SK-N-SH (cell line): ENCODE measurements around the gene ARFGAP1. TPM values are rescaled to one million over a fixed set of nuclear protein-coding genes. Genes with fewer than 3 reads are reported as not detected.

ENCODE experiments used
- CTCF ChIA-PET: fragments of 300-600, 350-600 bp; formaldehyde crosslinking; extraction: SDS; loops from one replicate; lab custom pipeline; 2021; lab: Yijun Ruan, JAX
- POLR2A ChIA-PET: fragments of 350-600 bp; sonication (Branson Sonifier 250); formaldehyde crosslinking; extraction: SDS; loops from one replicate; lab custom pipeline; 2020; ENCODE audit warnings: antibody characterized with exemption, inconsistent platforms; lab: Yijun Ruan, JAX
- DNase-seq: peaks from one replicate; pipeline ENCODE4 v3.0.0; 2012
- H2AFZ ChIP-seq: fragments of 200-600 bp; sonication (generic); 2 replicates; pipeline ENCODE4 v1.8.1; 2016; ENCODE audit warnings: antibody characterized with exemption, mild to moderate bottlenecking, low read depth
- H3F3A ChIP-seq: fragments of 200-600 bp; sonication (generic); replicated peaks from 2 replicates; pipeline ENCODE3; 2016; ENCODE audit warnings: antibody characterized with exemption, mild to moderate bottlenecking; ENCODE audit not compliant: insufficient read depth
- H3K27ac ChIP-seq, 2 experiments: fragments of 200-500 bp in 1 of 2; fragments of 200-600 bp in 1 of 2; sonication (Bioruptor generic) in 1 of 2; sonication (generic), shearing (Covaris generic) in 1 of 2; 2 replicates each; pipeline versions ENCODE4 v1.5.1 to v1.6.1; 2014 to 2016; ENCODE audit warnings: low read depth in 2 of 2, inconsistent platforms in 1 of 2, low read length in 1 of 2, mild to moderate bottlenecking in 1 of 2, mixed read lengths in 1 of 2
- H3K27me3 ChIP-seq: fragments of 200-600 bp; sonication (generic), shearing (Covaris generic); 2 replicates; pipeline ENCODE4 v1.6.1; 2016; ENCODE audit warnings: mixed run types; ENCODE audit not compliant: insufficient read depth
- H3K36me3 ChIP-seq, 2 experiments: fragments of 200-500 bp in 1 of 2; fragments of 200-600 bp in 1 of 2; sonication (Bioruptor generic) in 1 of 2; sonication (generic) in 1 of 2; replicated peaks in 1 of 2; 2 replicates each; pipeline versions ENCODE3 to v1.5.1; 2014 to 2016; ENCODE audit warnings: low read length in 1 of 2, mild to moderate bottlenecking in 1 of 2; ENCODE audit not compliant: insufficient read depth in 2 of 2, control insufficient read depth in 1 of 2
- H3K4me1 ChIP-seq, 2 experiments: fragments of 200-500 bp in 1 of 2; fragments of 200-600 bp in 1 of 2; sonication (Bioruptor generic) in 1 of 2; sonication (generic), shearing (Covaris generic) in 1 of 2; 2 replicates each; pipeline versions ENCODE4 v1.5.1 to v1.6.1; 2014 to 2016; ENCODE audit warnings: low read depth in 1 of 2, low read length in 1 of 2, mixed run types in 1 of 2; ENCODE audit not compliant: insufficient read depth in 2 of 2, control insufficient read depth in 1 of 2
- H3K4me2 ChIP-seq: fragments of 200-600 bp; sonication (generic), shearing (Covaris generic); 2 replicates; pipeline ENCODE4 v1.6.1; 2017; ENCODE audit warnings: mixed run types
- H3K4me3 ChIP-seq, 2 experiments: fragments of 200-500 bp in 1 of 2; fragments of 200-600 bp in 1 of 2; sonication (Bioruptor generic) in 1 of 2; sonication (generic), shearing (Covaris generic) in 1 of 2; 2 replicates each; pipeline versions ENCODE4 v1.5.1 to v1.8.1; 2014 to 2016; ENCODE audit warnings: low read depth in 2 of 2, inconsistent platforms in 1 of 2, low read length in 1 of 2, mild to moderate bottlenecking in 1 of 2, mixed read lengths in 1 of 2, moderate library complexity in 1 of 2
- H3K79me2 ChIP-seq: fragments of 200-600 bp; sonication (generic); 2 replicates; pipeline ENCODE4 v1.8.1; 2017; ENCODE audit warnings: mild to moderate bottlenecking; ENCODE audit not compliant: insufficient read depth
- H3K9ac ChIP-seq: fragments of 200-600 bp; sonication (generic); 2 replicates; pipeline ENCODE4 v1.6.1; 2017; ENCODE audit warnings: mixed run types
- H3K9me2 ChIP-seq: fragments of 200-600 bp; sonication (generic); 2 replicates; pipeline ENCODE4 v1.6.1; 2017; ENCODE audit warnings: mixed run types
- H3K9me3 ChIP-seq: fragments of 200-600 bp; sonication (generic); 2 replicates; pipeline ENCODE4 v1.6.1; 2017; ENCODE audit warnings: mixed run types, mild to moderate bottlenecking, moderate library complexity
- H4K20me1 ChIP-seq: fragments of 200-600 bp; sonication (generic); 2 replicates; pipeline ENCODE4 v1.6.1; 2017; ENCODE audit warnings: mild to moderate bottlenecking, mixed run types; ENCODE audit not compliant: insufficient read depth
- CHD2 ChIP-seq: fragments of 150-350 bp; IDR thresholded peaks from 2 replicates; pipeline ENCODE4 v1.6.1; 2018; ENCODE audit warnings: low read length; ENCODE audit not compliant: partially characterized antibody
- CTCF ChIP-seq: fragments of 200-600 bp; sonication (generic); IDR thresholded peaks from 2 replicates; pipeline ENCODE4 v1.6.1; 2017; ENCODE audit warnings: antibody characterized with exemption, mild to moderate bottlenecking, moderate library complexity
- ELF1 ChIP-seq: IDR thresholded peaks from 2 replicates; pipeline ENCODE4 v1.4.0; 2012
- EZH2phosphoT487 ChIP-seq: fragments of 200-600 bp; sonication (generic); IDR thresholded peaks from 2 replicates; pipeline ENCODE4 v1.6.1; 2017; ENCODE audit warnings: low read depth, mixed run types, mild to moderate bottlenecking, antibody characterized with exemption, moderate library complexity, borderline replicate concordance
- FOSL2 ChIP-seq: IDR thresholded peaks from 2 replicates; pipeline ENCODE4 v1.4.0; 2012; ENCODE audit warnings: low read depth, mild to moderate bottlenecking, moderate library complexity, borderline replicate concordance
- GABPA ChIP-seq: IDR thresholded peaks from 2 replicates; pipeline ENCODE4 v1.4.0; 2012; ENCODE audit warnings: low read depth, mild to moderate bottlenecking
- GATA2 ChIP-seq: sonication (generic); formaldehyde crosslinking; IDR thresholded peaks from 2 replicates; pipeline ENCODE4 v1.5.0; 2020; ENCODE audit warnings: mild to moderate bottlenecking, missing genetic modification reagents
- JUND ChIP-seq: IDR thresholded peaks from 2 replicates; pipeline ENCODE4 v1.4.0; 2012
- MAX ChIP-seq: IDR thresholded peaks from 2 replicates; pipeline ENCODE4 v1.4.0; 2012; ENCODE audit warnings: low read depth
- MXI1 ChIP-seq: IDR thresholded peaks from 2 replicates; pipeline ENCODE4 v1.6.1; 2012; ENCODE audit warnings: mild to moderate bottlenecking, low read depth, low read length, improper control_type of control experiment
- NRF1 ChIP-seq: IDR thresholded peaks from 2 replicates; pipeline ENCODE4 v1.6.1; 2012; ENCODE audit warnings: low read depth, mild to moderate bottlenecking, low read length
- RAD21 ChIP-seq: IDR thresholded peaks from 2 replicates; pipeline ENCODE4 v1.6.1; 2012; ENCODE audit warnings: mild to moderate bottlenecking, low read length
- REST ChIP-seq: IDR thresholded peaks from 2 replicates; pipeline ENCODE4 v1.6.1; 2012; ENCODE audit warnings: mild to moderate bottlenecking, low read depth, low read length, moderate library complexity
- RFX5 ChIP-seq: IDR thresholded peaks from 2 replicates; pipeline ENCODE4 v1.6.1; 2012; ENCODE audit warnings: mild to moderate bottlenecking, improper control_type of control experiment, low read length
- SIN3A ChIP-seq: IDR thresholded peaks from 2 replicates; pipeline ENCODE4 v1.6.1; 2012; ENCODE audit warnings: low read depth, mild to moderate bottlenecking, low read length, moderate library complexity, borderline replicate concordance
- TCF12 ChIP-seq: IDR thresholded peaks from 2 replicates; pipeline ENCODE4 v1.4.0; 2012
- TEAD4 ChIP-seq: IDR thresholded peaks from 2 replicates; pipeline ENCODE4 v1.4.0; 2012; ENCODE audit warnings: mild to moderate bottlenecking, borderline replicate concordance; ENCODE audit not compliant: insufficient read depth
- USF1 ChIP-seq: IDR thresholded peaks from 2 replicates; pipeline ENCODE4 v1.4.0; 2012; ENCODE audit warnings: low read depth, borderline replicate concordance
- WGBS: methylation state at CpG from one replicate; pipeline ENCODE4 v1.1.6; 2017; ENCODE audit warnings: low lambda C conversion rate; 5-methylcytosine and 5-hydroxymethylcytosine counted together
- polyA plus RNA-seq, 3 experiments: library from polyadenylated mRNA; depleted of rRNA; stranded (reverse); fragments of >200 nt; gene quantifications; 2 replicates each; pipeline ENCODE4 v1.2.3, GENCODE V29; 2012

Gene ARFGAP1
- polyA plus RNA-seq, 1 of the 3 experiments (the other 2 are of a cell fraction) = 72.7 TPM

- Histone ChIP-seq H3K27me3 (no peaks in the 10 kb centered on the region), H3K4me3 (no peak overlapping the region), H3K9me2 (no peaks in the 10 kb centered on the region), H3K36me3 (no peaks in the 10 kb centered on the region), H3K9me3 (no peaks in the 10 kb centered on the region; the same call in 1 of the 2 replicates), H3K79me2 (no peaks in the 10 kb centered on the region), H3K9ac (no peak overlapping the region), H3F3A (no peaks in the 10 kb centered on the region), H4K20me1 (no peaks in the 10 kb centered on the region), H3K4me2 (no peak overlapping the region), H3K27ac (no peak overlapping the region), H2AFZ (no peak overlapping the region), H3K4me1 (peaks cover 0 to 5% of the 10 kb centered on the region in 2 experiments; a peak in 1 of 4 replicates)
- POLR2A ChIA-PET = no interaction called here
- TF ChIP-seq FOSL2 = no peak
- TF ChIP-seq EZH2phosphoT487 = no peak
- TF ChIP-seq NRF1 = no peak
- TF ChIP-seq TEAD4 = no peak
- TF ChIP-seq GATA2 (CRISPR knock-in tag) = no peak
- TF ChIP-seq GABPA = no peak
- no peak for TF ChIP-seq ELF1
- no peak for TF ChIP-seq RAD21
- DNase-seq = no peak
- WGBS = 20% methylated on average over 1 of the region's 35 CpGs
- CTCF ChIA-PET = interaction anchor here (1.3 to 10.4 kb wide), 6 partner anchors 11 to 74 kb away, joined by 3 to 460 read pairs (median 38); partner anchors contain the start of genes CHRNA4 and COL20A1
These were observed 34.3 kb downstream of the ARFGAP1 start for GRCh38 chr20:63306673-63307537.

- Histone ChIP-seq H3K4me3 (no peak overlapping the region), H3F3A (no peaks in the 10 kb centered on the region), H3K9ac (no peak overlapping the region), H3K27ac (no peak overlapping the region), H4K20me1 (no peaks in the 10 kb centered on the region), H3K36me3 (no peaks in the 10 kb centered on the region), H3K4me2 (no peak overlapping the region), H3K27me3 (no peaks in the 10 kb centered on the region), H2AFZ (no peak overlapping the region), H3K9me3 (no peaks in the 10 kb centered on the region), H3K4me1 (peaks cover 0 to 5% of the 10 kb centered on the region in 2 experiments; a peak in 1 of 4 replicates), H3K9me2 (no peaks in the 10 kb centered on the region), H3K79me2 (no peaks in the 10 kb centered on the region)
- CTCF ChIA-PET = interaction anchor here (0.7 to 10.4 kb wide), 17 partner anchors 11 to 122 kb away, joined by 3 to 460 read pairs (median 27); partner anchors contain the start of genes CHRNA4 and COL20A1
- POLR2A ChIA-PET = no interaction called here
- DNase-seq = no peak
- WGBS = 57% methylated on average over 5 of the region's 23 CpGs
- TF ChIP-seq CTCF (no peak), MXI1 (no peak), JUND (no peak), ELF1 (no peak), CHD2 (no peak), GATA2 (CRISPR knock-in tag) (no peak), RFX5 (no peak), RAD21 (no peak), TCF12 (no peak), REST (no peak), MAX (no peak), SIN3A (no peak), EZH2phosphoT487 (no peak), USF1 (no peak)
These were observed 35.1 kb downstream of the ARFGAP1 start for GRCh38 chr20:63307538-63308217.
